WTC11 (cell line): ENCODE data around the gene USP48.

Experiments used
- CBFB ChIP-seq: sonication (generic); formaldehyde crosslinking; IDR thresholded peaks from 2 replicates; pipeline ENCODE4 v1.8.1; 2022; ENCODE audit warnings: mild to moderate bottlenecking, low read depth, missing genetic modification reagents
- CREM ChIP-seq: sonication (generic); formaldehyde crosslinking; IDR thresholded peaks from 2 replicates; pipeline ENCODE4 v1.8.1; 2022; ENCODE audit warnings: mild to moderate bottlenecking, missing genetic modification reagents, moderate library complexity
- ELF4 ChIP-seq: sonication (generic); formaldehyde crosslinking; IDR thresholded peaks from 2 replicates; pipeline ENCODE4 v1.8.1; 2022; ENCODE audit warnings: low read depth, mild to moderate bottlenecking, moderate library complexity, missing genetic modification reagents
- JUN ChIP-seq: sonication (generic); formaldehyde crosslinking; IDR thresholded peaks from 2 replicates; pipeline ENCODE4 v1.8.0; 2023; ENCODE audit warnings: mild to moderate bottlenecking, missing genetic modification reagents
- MLX ChIP-seq: sonication (generic); formaldehyde crosslinking; IDR thresholded peaks from 2 replicates; pipeline ENCODE4 v1.8.1; 2023; ENCODE audit warnings: mild to moderate bottlenecking, missing genetic modification reagents, moderate library complexity
- TEAD1 ChIP-seq: sonication (generic); formaldehyde crosslinking; IDR thresholded peaks from 2 replicates; pipeline ENCODE4 v1.8.0; 2022; ENCODE audit warnings: mild to moderate bottlenecking, missing genetic modification reagents
- USF2 ChIP-seq: sonication (generic); formaldehyde crosslinking; IDR thresholded peaks from 2 replicates; pipeline ENCODE4 v1.8.1; 2023; ENCODE audit warnings: mild to moderate bottlenecking, missing genetic modification reagents, moderate library complexity
- ZBTB43 ChIP-seq: sonication (generic); formaldehyde crosslinking; IDR thresholded peaks from 2 replicates; pipeline ENCODE4 v1.8.1; 2023; ENCODE audit warnings: mild to moderate bottlenecking, missing genetic modification reagents
- TF ChIP-seq, protein P1 (sequence below): fragments of 200-600 bp; IDR thresholded peaks from 2 replicates; pipeline ENCODE4 v1.8.0; 2022; ENCODE audit warnings: antibody characterized with exemption
- TF ChIP-seq, protein P2 (sequence below): sonication (generic); formaldehyde crosslinking; IDR thresholded peaks from 2 replicates; pipeline ENCODE4 v1.8.1; 2022; ENCODE audit warnings: low read depth, missing genetic modification reagents, borderline replicate concordance

DNA sequence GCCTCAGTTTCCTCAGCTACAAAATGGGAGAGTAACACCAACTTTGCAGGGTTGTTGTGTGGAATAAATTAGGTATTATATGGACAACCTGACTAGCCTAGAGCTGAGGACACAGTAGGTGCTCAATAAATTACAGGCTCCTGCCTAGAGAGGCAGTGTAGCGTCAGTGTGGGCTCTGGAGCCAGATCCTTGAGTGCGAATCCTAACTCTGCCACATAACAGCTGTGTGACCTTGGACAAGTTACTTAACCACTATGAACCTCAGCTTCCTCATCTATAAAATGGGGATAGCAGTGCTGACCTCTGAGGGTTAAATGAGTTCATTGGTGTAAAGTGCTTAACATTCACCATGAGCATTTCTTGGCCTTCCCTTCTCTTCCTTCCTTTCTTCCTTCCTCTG is 146.9 kb downstream of the USP48 start:
- TF ChIP-seq, protein P1, sequence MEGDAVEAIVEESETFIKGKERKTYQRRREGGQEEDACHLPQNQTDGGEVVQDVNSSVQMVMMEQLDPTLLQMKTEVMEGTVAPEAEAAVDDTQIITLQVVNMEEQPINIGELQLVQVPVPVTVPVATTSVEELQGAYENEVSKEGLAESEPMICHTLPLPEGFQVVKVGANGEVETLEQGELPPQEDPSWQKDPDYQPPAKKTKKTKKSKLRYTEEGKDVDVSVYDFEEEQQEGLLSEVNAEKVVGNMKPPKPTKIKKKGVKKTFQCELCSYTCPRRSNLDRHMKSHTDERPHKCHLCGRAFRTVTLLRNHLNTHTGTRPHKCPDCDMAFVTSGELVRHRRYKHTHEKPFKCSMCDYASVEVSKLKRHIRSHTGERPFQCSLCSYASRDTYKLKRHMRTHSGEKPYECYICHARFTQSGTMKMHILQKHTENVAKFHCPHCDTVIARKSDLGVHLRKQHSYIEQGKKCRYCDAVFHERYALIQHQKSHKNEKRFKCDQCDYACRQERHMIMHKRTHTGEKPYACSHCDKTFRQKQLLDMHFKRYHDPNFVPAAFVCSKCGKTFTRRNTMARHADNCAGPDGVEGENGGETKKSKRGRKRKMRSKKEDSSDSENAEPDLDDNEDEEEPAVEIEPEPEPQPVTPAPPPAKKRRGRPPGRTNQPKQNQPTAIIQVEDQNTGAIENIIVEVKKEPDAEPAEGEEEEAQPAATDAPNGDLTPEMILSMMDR, result no peak
- TF ChIP-seq, protein P2, sequence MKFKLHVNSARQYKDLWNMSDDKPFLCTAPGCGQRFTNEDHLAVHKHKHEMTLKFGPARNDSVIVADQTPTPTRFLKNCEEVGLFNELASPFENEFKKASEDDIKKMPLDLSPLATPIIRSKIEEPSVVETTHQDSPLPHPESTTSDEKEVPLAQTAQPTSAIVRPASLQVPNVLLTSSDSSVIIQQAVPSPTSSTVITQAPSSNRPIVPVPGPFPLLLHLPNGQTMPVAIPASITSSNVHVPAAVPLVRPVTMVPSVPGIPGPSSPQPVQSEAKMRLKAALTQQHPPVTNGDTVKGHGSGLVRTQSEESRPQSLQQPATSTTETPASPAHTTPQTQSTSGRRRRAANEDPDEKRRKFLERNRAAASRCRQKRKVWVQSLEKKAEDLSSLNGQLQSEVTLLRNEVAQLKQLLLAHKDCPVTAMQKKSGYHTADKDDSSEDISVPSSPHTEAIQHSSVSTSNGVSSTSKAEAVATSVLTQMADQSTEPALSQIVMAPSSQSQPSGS (CRISPR knock-in tag), result no peak
- no peak for TF ChIP-seq ELF4 (CRISPR knock-in tag)
- TF ChIP-seq ZBTB43, result no peak
- no peak for TF ChIP-seq CBFB
- no peak for TF ChIP-seq TEAD1
- no peak for TF ChIP-seq MLX (CRISPR knock-in tag)
- no peak for TF ChIP-seq USF2 (CRISPR knock-in tag)
- no peak for TF ChIP-seq CREM (CRISPR knock-in tag)
- TF ChIP-seq JUN (CRISPR knock-in tag), result no peak
